GM21360 (cell line): Measurements from ENCODE around the gene PBX2.
A peak's percentile ranks its signal among the peaks of the same experiment; 100 is the strongest.
"Not testable (repeated sequence)": the region's sequence is repeated elsewhere in the genome, so short reads cannot be mapped to it uniquely, and the experiment has no call there.

Source experiments
- ATAC-seq: cut with Tn5 transposase; IDR thresholded peaks from one replicate; pipeline ENCODE4 v1.9.1; 2021; ENCODE audit warnings: mild to moderate bottlenecking, moderate library complexity; ENCODE audit not compliant: unreplicated experiment

Gene PBX2

DNA sequence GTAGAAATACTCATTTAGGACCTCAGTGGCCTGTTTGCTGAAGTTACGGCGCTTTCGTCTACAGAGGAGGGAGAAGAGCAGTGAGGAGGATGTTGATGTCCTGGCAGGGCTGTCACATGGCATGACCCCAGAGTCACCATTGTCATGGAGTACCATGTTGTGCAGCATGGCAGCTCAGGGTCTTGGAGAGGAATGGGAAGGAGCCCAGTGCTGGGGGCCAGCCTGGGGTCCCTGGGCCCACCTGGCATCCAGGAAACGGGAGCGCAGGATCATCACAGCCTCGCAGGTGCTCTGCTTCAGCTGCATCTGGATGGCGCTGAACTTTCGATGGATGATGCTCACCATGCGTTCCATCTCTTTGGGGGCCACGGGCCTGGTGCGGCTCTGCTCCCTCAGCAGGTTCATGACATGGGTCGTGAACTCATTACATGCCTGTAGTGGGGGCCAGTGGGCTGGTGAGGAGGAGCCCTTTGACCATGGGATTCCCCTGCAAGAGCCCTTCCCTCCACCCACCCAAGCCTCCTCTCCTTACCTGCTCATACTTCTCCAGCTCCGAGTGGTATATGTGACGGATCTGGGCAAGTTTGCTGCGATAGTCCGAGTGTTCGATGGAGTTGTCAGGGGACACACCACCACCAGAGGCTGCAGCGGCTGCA is 2.1 kb downstream of the PBX2 start:
- ATAC-seq: not testable (repeated sequence)

DNA sequence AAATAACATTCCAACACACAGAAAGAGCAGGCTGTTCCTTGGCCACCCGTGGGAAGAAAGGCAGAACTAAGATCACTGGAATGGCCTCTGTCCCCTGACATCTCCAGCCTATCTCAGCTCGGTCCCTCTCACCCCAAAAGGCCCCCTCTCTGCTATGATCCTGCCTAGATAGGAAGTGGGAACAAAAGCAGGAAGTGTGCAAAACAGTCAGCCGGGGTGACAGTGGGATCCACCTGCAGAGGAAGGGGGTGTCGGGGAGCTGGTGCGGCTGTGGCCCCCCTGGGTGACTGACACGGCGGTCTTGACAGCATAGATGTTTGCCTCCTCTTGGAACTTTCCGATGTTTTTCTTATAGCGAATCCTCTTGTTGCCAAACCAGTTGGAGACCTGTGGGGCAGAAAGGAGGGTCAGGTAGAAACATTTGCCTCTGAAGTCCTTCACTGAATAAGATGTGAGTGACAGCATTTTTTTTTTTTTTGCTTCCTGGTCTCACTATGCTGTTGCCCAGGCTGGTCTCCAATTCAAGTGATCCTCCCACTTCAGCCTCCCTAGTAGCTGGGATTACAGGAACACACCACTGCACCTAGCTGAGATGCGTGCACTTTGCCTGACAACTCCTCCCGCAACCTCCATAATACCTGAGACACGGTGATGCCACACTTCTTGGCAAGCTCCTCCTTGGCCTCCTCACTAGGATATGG is 2.8 kb downstream of the PBX2 start:
- ATAC-seq: no peak

DNA sequence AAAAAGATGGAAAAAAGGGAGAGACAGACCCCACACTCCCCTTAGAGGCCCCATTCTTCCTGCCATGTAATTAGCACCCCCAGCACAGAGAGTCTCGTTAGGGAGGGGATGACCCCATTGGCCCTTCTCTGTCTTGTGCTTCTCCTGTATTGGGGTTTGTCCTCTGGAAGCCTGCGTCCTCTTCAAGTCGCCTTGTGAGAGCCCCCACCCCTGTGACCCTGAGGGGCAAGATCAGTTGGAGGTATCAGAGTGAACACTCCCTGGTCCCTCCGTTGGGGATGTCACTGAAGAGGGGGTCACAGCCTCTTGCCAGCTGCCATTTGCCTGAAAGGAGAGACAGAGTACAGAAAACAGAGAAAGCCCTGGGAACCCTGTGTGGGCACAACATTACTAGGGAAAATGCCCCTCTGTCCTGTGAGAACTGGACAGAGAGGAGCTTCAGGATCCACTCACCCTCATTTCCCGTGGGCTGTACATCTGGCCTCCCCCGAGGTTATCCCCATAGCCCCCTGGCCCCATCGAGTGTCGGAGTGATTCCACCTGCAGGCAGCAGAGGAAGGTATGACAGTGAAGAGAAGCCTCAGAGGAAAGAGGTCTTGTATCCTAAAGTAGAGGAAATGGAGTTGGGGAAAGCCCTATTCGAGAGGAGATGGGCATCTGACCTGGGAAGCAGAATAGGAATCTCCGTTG is 3.7 kb downstream of the PBX2 start:
- ATAC-seq: not testable (repeated sequence)

DNA sequence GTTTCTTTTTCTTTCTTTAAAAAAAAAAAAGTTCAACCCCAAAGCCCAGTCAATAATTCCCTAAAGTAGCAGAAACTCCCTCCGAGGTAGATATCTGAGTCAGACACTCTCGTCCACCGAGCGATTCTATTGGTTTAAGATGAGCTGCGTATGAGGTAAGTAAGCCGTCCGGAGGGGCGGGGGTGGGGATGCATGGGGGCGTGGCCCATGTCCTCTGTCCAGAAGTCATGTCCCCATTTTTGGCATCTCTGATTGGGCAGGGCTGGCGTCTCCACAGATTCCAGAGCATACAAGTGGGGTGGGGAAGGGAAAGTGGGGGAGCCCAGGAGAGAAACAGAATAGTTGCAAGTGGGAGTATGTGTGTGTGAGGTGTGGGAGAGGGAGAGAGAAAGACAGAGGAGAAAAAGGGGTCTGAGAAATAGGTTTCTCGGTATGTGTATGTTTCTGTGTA is 4.3 kb downstream of the PBX2 start:
- ATAC-seq: not testable (repeated sequence)

DNA sequence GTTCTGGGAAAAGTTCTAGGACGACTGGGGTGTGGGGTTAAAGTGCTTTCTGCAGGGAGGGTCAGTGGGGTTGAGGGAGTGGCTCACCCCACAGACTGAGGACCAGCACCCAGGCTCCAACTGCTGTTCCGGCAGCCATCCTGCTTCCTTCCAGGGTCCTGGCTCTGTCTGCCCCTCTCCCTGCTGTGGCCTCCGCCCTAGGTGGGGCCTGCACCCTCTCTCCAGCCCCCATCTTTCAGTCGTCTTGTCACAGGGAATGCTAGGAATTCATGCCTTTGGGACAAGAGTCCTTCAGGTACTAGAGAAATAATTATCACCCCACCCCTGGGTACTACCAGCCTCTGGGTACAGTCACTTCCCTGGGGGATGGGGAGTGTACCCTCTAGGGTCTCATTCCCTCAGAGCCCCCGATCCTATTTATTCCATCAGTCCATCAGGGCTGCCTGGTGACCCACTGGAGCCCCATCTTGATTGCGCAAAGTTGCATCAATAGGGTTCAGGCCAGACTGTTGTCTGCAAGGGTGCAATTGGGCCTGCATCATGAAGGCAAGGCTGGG is 5.8 kb downstream of the PBX2 start, which contains the start of gene AGER:
Gene AGER (minus strand): TSS at position 170 of the 557 bp plus-strand sequence. CDS start 31 bp downstream, at position 139.
- no peak for ATAC-seq

DNA sequence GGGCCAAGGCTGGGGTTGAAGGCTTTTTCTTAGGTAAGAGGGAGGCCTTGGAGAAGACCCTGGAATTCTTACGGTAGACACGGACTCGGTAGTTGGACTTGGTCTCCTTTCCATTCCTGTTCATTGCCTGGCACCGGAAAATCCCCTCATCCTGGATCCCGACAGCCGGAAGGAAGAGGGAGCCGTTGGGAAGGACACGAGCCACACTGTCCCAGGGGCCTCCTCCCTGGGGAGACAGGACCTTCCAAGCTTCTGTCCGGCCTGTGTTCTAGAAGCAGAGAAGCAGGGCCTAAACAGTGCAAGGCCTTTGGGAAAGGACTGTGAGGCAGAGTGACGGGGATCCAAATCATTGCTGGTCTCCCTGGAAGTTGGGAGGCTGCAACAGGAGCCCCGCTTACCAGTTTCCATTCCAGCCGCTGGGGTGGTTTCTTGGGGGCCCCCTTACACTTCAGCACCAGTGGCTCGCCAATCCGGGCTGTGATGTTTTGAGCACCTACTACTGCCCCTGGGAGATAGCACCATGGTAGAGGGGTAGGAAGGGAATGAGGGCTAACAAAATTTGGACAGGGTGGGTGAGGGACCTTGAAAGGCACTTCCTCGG is 6.4 kb downstream of the PBX2 start:
- no peak for ATAC-seq

DNA sequence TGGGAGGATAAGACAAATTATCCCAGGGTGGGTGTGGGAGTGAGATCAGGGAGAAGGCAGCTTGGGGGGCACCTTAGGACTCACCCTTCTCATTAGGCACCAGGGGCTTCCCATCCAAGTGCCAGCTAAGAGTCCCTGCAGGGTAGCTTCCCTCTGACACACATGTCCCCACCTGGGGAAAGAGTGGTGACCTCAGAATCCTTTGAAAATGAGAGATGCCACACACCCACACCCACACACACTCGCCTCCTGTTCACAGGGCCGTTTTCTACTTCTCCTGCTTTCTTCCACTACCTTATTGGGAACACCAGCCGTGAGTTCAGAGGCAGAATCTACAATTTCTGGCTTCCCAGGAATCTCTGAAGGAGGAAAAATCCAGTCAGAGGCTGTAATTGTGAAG is 7.0 kb downstream of the PBX2 start:
- ATAC-seq: no peak

DNA sequence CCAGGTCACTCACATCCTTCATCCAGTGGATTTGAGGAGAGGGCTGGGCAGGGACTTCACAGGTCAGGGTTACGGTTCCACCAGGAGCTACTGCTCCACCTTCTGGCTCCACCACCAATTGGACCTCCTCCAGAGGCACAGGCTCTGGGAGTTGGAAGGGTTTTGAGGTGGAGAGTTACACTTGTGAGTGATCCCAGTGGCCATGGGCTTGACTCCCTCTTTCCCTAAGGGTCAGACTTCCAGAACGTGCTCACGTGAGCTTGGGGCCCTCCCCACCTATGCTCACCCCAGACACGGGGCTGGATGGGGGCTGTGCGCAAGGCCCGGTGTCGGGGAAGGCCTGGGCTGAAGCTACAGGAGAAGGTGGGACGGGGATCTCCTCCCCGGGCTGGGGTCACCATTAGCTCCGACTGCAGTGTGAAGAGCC is 7.4 kb downstream of the PBX2 start:
- ATAC-seq: no peak

DNA sequence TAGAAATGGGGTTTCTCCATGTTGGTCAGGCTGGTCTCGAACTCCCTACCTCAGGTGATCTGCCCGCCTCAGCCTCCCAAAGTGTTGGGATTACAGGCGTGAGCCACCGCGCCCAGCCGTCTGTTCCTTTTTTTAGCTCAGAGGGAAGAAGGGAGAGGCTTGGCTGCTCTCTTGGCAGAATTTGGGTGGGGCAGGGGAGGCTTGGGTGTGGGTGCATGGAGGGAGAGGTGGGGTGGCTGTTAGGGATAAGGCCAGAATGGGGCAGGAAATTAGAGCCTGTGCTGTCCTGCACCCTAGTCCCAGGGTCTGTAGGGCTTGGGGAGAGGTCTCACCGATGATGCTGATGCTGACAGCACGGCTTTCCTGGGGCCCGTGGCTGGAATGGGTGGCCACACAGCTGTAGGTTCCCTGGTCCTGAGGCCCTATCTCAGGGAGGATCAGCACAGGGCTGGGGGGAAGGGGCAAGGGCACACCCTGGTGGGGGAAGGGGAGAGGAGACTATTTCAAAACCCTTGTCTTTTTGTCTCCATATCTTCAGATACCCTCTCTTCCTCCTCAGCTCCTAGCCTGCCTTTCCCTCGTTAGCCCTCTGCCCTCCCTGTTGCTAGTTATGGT is 8.0 kb downstream of the PBX2 start:
- ATAC-seq: no peak

DNA sequence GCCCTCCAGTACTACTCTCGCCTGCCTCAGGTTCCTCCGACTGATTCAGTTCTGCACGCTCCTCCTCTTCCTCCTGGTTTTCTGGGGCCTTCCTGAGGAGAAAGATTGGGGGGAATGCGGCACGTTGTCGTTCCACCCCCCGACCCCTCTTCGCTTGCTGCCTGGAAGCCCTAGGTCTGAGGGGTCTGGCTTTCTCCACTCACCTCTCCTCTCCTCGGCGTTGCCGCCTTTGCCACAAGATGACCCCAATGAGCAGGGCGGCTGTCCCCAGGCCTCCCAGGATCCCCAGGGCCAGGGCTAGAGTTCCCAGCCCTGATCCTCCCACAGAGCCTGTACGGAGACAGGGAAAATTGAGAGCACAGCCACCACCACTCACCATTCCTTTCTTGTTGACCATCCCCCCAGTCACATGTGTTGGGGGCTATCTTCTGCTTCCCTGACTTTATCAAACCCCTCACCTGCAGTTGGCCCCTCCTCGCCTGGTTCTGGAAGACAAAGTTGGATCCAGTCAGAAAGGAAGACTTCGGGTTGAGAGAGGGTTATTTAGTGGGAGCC is 8.8 kb downstream of the PBX2 start:
- ATAC-seq: no peak

DNA sequence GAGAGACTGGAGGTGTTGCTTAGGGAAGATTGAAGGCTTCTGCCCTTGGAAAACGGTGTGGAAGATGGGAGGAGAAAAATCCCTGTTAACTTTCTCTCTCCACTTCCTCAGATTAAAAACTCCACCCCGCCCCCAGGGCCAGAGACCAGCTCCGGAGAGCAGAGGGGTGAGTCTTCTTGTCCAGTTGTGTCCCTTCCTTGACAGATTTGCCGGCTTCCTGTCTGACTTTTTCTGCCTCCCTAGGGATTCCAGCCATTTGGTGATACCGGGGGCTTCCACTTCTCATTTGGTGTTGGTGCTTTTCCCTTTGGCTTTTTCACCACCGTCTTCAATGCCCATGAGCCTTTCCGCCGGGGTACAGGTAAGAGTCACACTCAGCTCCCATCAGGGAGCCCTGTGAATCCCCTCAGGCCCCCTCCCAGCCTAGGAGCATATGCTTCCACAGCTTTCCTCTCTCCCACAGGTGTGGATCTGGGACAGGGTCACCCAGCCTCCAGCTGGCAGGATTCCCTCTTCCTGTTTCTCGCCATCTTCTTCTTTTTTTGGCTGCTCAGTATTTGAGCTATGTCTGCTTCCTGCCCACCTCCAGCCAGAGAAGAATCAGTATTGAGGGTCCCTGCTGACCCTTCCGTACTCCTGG is 10.1 kb downstream of the PBX2 start:
- ATAC-seq: no peak

DNA sequence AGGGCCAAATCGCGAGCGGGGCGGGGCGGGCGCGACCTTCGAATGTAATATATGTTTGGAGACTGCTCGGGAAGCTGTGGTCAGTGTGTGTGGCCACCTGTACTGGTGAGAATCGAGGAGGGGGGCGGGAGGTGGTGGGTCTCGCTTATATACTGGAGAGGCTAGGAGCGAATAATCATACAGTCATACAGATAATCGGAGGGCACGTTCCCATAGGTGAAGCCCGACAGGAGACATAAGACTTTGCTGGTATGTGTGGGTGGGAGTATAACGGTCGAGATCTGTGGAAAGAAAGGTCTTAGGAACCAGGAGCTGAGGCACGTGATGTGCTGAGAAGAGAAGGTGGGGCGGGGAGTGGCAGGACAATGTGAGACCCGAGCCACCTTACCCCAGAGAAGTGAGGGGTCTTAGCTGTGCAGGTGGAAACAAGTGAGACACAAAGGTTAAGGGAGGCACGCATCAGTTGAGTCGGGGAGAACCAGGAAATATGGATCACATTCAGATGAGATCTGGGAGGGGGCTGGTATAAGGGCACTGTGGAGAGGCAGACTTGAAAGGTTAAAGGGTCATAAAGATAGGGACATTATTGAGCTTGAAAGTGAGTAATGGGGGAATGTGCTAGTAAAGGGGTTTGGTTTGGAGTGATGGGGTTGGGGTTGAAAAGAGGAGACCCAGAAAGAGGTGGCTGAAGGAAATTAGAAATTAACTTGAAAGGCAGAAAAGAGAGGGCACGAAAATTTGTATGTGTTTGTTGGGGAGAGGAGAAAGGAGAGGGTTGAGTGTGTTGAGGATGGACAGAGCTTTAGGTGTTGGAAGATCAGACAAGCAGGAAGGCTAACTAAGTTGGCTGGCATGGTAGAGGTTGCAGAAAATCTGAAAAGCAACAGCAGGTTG is 11.2 kb downstream of the PBX2 start:
- no peak for ATAC-seq

DNA sequence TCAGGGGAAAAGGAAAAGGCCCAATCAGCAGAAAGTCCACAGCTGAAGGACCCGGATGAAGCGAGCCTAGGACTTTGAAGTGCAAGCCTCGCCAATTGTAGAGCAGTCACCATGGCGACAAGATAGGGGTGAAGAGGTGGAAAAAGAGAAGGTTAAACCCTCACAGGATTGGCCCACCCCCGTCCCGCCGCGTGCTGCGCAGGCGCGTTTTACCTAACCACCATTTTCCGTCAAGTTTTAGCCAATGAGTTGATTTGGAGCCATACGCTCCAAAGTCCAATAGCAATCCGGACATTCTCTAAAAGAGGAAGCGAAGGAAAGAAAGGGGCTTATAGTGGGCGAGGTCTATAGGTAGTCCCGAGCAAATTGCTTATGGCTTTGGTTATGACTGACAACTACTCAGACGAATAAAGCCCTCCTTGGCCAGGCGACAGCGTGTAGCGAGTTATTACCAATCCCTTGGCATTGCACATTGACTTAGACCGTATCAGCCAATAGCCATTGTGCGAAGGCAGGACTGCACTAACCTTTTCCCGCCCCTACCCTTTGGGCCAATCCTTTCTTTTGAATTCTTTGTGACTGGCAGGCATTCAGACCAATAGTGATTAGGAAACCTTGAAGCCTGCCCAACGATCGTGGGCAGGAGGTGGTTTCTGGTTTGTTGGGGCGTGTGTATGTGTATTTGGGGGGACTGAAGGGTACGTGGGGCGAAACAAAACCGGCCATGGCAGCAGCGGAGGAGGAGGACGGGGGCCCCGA is 12.0 kb downstream of the PBX2 start, which contains the start of gene RNF5:
Gene RNF5 (plus strand): TSS at position 618 of the 759 bp plus-strand sequence. CDS start 107 bp downstream, at position 725.
- ATAC-seq: peak; percentile 73

DNA sequence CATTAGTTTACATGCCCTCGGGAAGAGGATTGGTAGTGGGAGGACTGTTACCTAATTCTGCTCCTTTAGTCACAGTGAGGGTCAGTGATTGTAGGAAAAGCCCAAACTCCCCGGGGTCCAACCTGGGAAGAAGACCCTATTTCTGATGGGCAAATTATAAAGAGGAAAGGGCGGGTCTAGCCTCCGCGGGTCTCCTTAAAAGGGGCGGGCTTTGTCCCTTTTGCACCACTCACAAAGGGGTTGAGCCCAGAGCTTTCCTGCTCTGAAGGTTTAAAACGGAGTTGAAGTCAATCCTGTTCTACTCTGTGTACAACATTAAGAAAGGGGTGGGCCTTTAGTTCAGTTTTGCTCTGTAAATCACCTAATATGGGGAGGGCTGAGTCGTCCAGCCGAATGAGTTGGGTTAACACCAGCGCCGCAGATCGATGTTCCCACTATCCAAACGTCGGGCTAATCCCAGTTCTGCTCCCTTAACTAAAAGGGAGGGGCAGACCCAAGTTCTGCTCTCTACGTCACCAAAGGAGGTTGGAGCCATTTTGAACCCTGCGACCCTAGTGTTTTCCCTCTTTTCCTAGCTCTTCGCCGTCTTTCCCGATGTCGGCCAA is 12.7 kb downstream of the PBX2 start:
- no peak for ATAC-seq

DNA sequence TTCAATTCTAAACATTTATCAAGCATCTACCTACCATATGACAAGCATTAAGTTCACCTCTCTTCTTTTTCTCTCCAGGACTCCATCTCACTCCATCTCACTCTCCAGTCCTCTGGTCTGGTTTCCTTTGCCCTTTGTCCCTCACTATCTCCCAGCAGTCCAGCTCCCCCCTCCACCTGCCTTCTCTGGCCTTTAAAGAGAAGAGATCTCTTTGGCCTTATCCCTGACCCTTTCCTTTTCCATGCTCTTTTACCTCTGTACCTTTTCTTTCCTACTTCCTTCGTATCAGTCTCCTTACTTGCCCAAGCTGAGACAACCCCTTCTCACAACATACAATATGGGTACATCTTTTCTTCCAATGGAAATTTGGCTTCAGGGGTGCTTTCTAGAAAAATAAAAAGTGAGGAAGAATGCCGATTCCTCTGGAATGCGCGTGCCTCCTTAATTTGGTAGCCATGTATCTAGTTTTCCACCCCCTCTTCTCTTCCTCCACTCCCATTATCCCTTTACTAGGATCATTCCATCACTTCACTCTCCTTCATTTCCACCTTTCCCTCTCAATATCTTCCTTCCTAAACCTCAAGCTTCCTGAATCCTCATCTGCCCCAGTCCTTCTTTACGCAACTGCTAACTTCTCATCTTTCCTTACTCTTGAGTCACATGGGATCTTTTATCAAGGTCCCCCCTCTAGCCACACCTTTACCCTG is 13.4 kb downstream of the PBX2 start:
- ATAC-seq: no peak

DNA sequence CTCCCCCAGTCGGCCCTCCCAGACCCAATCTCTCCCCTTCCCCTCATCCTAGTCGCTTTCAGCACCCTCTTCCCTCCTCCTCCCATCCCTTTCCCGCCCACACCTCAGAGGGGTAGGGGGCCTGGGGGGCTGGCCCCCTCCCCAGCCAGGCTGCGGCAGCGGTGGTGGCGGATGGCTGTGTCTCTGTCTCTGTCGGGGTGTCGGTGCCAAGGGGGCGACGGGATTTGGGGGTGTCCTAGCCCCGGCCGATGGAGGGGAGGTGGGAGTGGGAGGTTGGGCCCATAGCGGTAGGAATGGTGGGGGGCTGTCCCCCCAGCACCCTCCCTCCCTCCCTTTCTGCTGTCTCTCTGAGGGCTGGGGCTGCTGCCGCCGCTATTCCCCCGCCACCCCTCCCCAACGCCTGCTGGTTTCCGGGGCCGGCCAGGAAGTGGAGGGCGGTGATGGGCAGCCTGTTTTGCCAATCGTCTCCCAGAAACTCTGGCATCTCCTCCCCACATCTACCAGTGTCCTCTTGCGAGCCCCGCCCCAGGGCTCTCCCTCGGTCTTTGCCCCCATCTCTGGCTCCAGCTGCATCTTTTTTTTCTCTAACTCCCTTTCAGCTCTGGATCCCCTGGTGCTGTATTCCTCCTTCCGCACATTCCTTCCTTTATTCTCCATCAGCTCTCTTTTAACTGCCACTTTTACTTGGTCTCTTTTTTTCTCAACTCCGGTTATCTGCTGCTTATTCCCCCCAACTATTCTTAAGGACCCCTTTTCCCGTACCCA is 14.1 kb downstream of the PBX2 start, which contains the start of gene AGPAT1:
Gene AGPAT1 (minus strand): TSS at position 374 of the 765 bp plus-strand sequence. CDS start 4,588 bp downstream, outside the sequence.
- ATAC-seq: peak; percentile 35
